HG02588 (cell line): ENCODE data around the gene ATXN7L2.
A peak's percentile ranks its signal among the peaks of the same experiment; 100 is the strongest.

ENCODE experiments used
- ATAC-seq: cut with Tn5 transposase; IDR thresholded peaks from one replicate; pipeline ENCODE4 v1.9.1; 2021; ENCODE audit warnings: mild to moderate bottlenecking, moderate library complexity; ENCODE audit not compliant: unreplicated experiment

Gene ATXN7L2

GRCh38 chr1:109522026-109522425, 38.3 kb downstream of the ATXN7L2 start:
- no peak for ATAC-seq

GRCh38 chr1:109523706-109524105, 40.0 kb downstream of the ATXN7L2 start:
- no peak for ATAC-seq

GRCh38 chr1:109527098-109527811, 43.5 kb downstream of the ATXN7L2 start:
- peak; percentile 72 for ATAC-seq

GRCh38 chr1:109527846-109528695, 44.4 kb downstream of the ATXN7L2 start:
- no peak for ATAC-seq

- no peak for ATAC-seq
These were observed 45.0 kb downstream of the ATXN7L2 start for GRCh38 chr1:109528712-109529111.

- ATAC-seq: no peak
These were observed 46.3 kb downstream of the ATXN7L2 start for GRCh38 chr1:109529881-109530456.

GRCh38 chr1:109530457-109531087, 46.9 kb downstream of the ATXN7L2 start:
- ATAC-seq: no peak

GRCh38 chr1:109531380-109531779, 47.7 kb downstream of the ATXN7L2 start:
- ATAC-seq: no peak

- ATAC-seq: no peak
These were observed 48.2 kb downstream of the ATXN7L2 start for GRCh38 chr1:109531826-109532364.

- ATAC-seq: peak; percentile 64
These were observed 48.8 kb downstream of the ATXN7L2 start for GRCh38 chr1:109532365-109533136.

- ATAC-seq: no peak
These were observed 50.7 kb downstream of the ATXN7L2 start for GRCh38 chr1:109534307-109534858.

- ATAC-seq: no peak
These were observed 51.8 kb downstream of the ATXN7L2 start for GRCh38 chr1:109535481-109535880.

- no peak for ATAC-seq
These were observed 52.3 kb downstream of the ATXN7L2 start for GRCh38 chr1:109535971-109536491.

GRCh38 chr1:109537450-109538178, 53.9 kb downstream of the ATXN7L2 start:
- no peak for ATAC-seq

GRCh38 chr1:109538827-109539555, 55.3 kb downstream of the ATXN7L2 start:
- no peak for ATAC-seq

GRCh38 chr1:109539676-109540075, 56.0 kb downstream of the ATXN7L2 start, which contains the start of gene GPR61:
GPR61 (plus strand) TSS chr1:109539872; CDS start chr1:109543023, 3,151 bp downstream.
- ATAC-seq: no peak

- no peak for ATAC-seq
These were observed 57.4 kb downstream of the ATXN7L2 start for GRCh38 chr1:109541102-109541501.
